GM12873 (cell line): ENCODE measurements around the gene COL7A1.

Experiments used
- TF ChIP-seq, protein P1 (sequence below): IDR thresholded peaks from 2 replicates; pipeline ENCODE4 v1.5.1; 2012; ENCODE audit warnings: low read depth, mild to moderate bottlenecking, moderate library complexity, low read length, control low read depth; ENCODE audit not compliant: insufficient read depth; ENCODE audit errors: missing control alignments

Gene COL7A1

DNA sequence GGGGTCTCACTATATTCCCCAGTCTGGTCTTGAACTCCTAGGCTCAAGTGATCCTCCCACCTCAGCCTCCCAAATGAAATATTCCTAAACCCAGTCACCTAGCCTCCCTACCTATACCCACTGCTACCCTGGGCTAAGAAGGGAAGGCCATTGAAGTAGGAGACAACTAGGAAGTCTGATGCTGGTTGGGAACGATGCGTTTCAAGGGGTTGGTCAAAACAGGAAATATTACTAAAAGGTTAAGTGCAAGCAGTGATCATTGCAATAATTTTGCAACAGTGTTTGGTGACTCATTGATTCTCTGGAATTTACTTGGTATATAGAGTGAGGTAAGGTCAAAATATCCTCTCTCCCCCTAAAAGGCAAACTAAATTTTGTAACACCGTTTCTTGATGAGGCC, 18.9 kb upstream of the COL7A1 start:
- TF ChIP-seq, protein P1, sequence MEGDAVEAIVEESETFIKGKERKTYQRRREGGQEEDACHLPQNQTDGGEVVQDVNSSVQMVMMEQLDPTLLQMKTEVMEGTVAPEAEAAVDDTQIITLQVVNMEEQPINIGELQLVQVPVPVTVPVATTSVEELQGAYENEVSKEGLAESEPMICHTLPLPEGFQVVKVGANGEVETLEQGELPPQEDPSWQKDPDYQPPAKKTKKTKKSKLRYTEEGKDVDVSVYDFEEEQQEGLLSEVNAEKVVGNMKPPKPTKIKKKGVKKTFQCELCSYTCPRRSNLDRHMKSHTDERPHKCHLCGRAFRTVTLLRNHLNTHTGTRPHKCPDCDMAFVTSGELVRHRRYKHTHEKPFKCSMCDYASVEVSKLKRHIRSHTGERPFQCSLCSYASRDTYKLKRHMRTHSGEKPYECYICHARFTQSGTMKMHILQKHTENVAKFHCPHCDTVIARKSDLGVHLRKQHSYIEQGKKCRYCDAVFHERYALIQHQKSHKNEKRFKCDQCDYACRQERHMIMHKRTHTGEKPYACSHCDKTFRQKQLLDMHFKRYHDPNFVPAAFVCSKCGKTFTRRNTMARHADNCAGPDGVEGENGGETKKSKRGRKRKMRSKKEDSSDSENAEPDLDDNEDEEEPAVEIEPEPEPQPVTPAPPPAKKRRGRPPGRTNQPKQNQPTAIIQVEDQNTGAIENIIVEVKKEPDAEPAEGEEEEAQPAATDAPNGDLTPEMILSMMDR = no peak

DNA sequence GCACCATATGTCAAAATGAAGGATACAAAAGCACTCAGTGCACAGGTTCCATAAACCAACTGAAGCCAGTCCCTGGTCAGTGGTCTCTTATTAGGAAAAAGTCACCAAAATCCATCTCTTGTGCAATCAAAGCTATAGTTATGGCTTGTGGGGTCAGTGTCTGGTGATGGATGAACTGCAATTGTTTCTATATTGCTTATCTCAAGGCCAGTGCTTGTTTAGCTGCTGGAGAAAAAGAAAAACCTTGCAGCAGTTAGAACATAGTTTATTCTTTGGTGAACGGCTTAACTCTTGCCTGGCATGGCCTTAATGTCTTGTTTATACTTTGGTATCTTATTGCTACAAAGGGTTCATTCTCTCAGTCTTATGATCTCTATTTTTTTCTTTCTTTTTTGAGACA, 17.2 kb upstream of the COL7A1 start:
- TF ChIP-seq, protein P1 = no peak

DNA sequence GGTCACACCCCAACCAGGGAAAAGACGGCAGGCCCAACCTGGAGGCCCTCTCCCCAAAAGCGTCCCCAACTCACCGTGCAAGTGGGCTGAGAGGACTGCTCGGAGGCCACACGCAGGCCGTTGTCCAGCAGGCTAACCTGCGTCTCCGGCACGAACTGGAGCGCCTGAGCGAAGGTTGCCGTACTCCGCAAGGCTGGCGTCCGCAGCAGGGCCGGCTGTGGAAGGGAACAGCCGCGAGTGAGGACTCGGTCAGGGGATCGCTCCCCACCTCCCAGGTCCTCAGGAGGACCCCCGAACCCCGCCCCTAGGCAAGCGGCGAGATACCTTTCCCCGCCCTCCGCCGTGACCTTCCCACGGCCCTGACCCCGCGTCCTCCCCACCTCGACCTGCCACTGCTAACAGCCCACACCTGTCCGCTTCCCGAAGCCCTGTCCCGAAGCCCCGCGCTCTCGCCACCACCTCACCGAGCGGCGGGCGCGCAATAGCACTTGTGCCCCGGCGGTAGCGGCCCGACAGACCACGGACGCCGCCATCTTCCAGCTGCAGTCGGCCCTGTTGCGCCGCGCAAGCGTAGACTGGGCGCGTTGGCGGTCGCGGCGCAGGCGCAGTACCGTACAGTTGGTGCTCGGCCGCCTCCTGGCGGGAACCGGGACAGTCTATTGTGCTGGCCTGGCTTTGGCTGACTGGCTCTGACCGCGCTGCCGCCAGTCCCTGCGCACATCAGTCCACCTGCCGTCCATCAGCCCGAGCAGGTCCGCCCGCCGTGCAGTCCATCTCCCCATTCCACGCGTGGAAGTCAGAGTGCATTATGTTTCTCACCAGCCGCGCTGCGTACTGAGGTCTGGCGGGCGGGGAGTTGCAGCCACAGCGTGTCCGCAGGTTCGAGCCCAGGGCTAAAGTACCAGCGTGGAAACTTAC, 14.2 kb upstream of the COL7A1 start, which contains the start of gene UQCRC1:
UQCRC1 (minus strand) TSS at position 559 of the 918 bp plus-strand sequence; CDS start at position 533, 26 bp downstream.
- TF ChIP-seq, protein P1 = peak; percentile 81

DNA sequence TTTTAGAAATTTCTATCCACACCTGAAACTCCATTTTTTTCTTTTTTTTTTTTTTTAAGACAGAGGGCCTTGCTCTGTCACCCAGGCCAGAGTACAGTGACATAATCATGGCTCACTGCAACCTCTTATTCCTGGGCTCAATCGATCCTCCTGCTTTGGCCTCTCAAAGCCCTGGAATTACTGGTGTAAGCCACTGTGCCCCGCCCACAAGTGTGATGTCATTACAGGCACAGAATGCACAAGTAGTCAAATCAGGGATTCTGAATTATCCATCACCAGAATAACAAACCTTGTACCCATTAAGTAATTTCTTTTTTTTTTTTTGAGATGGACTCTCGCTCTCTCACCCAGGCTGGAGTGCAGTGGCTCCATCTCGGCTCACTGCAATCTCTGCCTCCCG, 12.4 kb upstream of the COL7A1 start:
- TF ChIP-seq, protein P1 = no peak

DNA sequence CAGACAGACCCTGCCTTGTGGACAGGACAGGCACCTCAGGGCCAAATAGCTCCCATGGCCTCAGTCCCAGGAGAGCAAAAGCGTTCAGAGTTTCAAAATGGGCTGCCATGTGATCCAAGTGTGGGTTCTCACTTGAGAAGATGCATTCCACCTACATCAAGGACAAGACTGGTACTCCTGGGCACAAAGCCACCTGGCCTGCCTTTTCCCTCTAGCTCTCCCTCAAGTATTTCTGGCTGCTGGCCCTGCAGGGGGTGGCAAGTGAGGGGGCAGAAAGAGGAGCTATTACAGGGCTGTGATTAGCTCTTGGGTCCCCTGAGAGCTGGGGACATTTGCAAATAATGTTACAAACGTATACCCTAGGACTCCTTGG, 6.5 kb upstream of the COL7A1 start:
- TF ChIP-seq, protein P1 = no peak

DNA sequence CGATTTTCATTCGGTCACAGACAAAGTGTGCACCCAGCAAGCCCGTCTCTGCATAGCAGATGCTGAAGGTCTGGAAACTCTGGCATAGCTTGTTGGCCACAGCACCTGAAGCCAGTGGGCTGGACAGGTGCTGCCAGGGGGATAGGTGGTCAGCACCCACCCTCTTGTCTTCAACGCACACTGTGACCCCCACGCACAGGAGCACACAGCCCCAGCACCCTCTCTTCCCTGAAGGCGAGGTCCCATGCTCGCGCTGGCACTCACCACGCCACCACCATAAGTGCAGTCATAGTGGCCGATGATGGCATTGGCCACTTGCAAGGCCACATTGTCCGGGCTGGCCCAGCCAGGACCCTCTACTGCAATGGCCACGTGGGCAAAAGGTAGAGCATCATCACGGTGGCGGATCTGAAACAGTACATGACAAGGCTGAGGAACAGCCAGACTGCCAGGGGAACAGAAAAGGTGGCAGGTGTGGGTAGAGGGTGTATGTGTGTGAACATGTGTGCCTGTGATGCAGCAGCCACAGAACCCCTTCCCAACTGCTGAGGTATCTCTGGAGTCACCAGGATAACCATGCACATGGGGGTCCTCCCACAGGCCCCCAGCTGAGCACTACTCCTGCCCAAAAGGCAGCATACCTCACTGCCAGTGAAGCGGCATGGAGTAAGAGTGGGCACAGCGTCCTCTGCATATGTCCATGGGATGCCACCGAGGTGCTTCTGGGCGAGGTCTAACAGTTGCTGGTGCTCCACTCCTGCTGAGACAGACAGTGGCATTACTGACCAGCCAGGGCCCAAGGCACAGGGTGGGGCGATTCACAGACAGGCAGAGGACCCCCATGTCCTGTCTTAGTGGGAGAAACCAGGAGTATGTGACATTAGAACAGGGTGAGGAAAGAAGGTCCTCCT, 5.8 kb upstream of the COL7A1 start:
- TF ChIP-seq, protein P1 = no peak
